GM21447 (cell line): ENCODE measurements around the gene TMEM225B.
"Not testable (repeated sequence)": the region's sequence is repeated elsewhere in the genome, so short reads cannot be mapped to it uniquely, and the experiment has no call there.

ENCODE experiments used
- ATAC-seq: cut with Tn5 transposase; IDR thresholded peaks from one replicate; pipeline ENCODE4 v1.9.1; 2021; ENCODE audit not compliant: unreplicated experiment

The TMEM225B gene

GRCh38 chr7:99653754-99654153 lies 55.7 kb downstream of the TMEM225B start:
- ATAC-seq, result no peak

- not testable (repeated sequence) for ATAC-seq
Observed at GRCh38 chr7:99654626-99655025, 56.6 kb downstream of the TMEM225B start.

GRCh38 chr7:99657879-99658278 lies 59.8 kb downstream of the TMEM225B start:
- ATAC-seq, result not testable (repeated sequence)
